ENCODE results near the gene SNTG2.

SNTG2 gene

DNA sequence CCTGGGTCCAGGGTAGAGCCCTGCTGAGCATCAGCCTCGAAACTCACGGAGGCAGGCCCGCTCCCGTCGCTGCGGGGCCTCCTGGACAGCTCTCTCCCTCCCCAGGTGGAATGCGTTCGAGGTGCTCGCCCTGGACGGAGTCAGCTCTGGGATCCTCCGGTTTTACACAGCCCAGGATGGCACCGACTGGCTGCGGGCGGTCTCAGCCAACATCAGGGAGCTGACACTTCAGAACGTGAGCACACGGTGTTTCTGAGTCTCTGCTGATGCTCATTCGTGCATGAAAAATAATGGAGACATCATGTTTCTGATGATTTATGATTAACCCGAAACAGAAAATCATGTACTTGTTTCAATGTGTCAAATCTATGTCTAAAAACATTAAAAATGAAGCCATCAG lies 287.1 kb downstream of the SNTG2 start:
- no peak for DNase-seq (ENCODE audit: low spot score)

DNA sequence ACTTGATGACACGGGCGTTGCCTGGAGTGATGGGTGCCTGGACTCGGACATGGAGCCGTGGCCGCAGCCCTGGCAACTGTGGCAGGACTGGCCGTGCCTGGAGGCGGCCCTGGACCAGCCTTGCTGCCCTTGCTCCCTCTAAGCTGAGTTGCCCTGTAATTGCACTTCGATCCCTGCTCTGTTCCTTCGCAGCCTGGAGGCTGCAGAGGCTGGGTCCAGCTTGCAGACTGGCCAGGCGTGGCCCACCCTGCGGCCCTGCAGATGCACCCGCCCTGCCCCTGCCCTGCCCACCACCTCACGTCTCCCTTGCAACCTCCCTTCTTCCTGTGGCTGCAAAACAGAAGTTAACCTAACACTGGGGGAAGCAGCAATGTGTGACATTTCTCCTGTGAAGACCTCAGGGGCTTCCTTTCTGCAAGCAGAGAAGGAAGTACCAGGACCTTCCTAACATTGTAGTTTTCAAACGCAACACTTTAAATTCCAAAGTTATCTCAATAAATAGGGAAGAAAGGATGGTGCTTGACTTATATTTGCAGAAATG lies 288.0 kb downstream of the SNTG2 start:
- DNase-seq (ENCODE audit: low spot score), result no peak

DNA sequence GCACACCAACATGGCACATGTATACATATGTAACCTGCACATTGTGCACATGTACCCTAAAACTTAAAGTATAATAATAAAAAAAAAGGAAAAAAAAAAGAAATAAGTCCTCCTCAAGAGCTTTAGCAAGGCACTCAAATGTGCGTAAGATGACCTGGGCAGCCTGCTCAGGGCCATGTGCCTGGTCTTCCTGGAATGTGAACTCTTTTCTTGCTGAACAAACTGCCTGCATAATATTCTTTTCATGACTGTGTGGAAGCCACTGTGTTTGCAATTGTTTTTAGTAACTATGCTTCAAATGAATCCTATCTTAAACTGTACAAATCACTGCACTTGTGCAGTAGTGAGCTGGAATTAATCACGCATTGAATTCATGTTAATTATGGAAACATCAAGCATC lies 294.5 kb downstream of the SNTG2 start:
- DNase-seq (ENCODE audit: low spot score), result no peak

DNA sequence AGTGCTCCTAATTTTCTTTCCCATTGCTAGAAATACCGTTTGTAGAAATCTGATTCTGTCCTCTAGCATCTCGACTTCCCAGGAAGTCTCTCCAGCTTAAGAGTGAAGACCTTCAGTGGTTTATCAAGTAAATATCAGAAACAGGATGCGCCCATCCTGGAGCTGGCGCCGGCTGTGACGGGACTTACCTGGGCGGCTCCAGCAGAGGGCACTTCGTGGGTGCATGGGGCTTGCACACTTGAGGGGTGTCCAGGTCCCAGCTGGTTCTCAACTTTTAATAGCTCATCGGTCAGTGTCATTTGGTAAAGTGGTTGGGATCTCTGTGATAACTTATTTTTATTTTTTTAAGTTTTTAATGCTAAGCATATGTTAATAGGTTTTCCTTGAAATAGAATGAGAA lies 295.6 kb downstream of the SNTG2 start:
- DNase-seq (ENCODE audit: low spot score), result no peak

DNA sequence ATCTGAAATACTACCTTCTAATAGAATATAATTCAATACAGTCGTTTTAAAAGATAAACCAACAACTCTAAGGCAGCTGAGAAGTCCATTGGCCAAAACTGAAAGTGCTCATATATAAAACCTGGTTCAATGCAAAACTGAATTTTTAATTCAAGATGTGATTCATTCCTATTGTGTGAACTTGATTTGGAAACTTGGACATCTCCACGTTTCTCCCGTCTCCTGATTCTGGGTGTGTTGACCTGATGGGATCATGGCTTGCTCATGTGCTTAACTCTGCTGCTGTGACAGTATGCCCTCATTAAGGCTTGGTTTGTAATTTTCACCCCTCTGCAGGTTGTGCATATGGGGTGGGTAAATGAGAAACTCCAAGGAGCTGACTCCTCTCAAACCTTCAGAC lies 296.3 kb downstream of the SNTG2 start:
- DNase-seq (ENCODE audit: low spot score), result no peak

DNA sequence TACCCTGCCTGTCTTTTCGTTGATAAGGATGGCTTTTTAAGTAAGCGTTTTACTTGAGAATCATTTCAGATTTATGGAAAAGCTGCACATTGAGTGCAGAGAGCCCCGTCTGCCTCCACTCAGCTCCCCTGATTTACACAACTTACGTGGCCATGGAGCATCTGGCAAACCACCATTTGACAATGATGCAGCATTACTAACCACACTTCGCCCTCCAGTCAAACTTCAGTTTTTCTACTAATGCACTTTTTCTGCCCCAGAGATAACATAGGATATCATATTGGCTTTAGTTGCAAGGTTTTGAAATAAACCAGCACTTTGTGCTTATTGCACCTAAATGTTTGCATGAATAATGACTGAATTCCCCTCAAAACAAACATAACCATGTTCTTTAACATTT lies 297.5 kb downstream of the SNTG2 start:
- DNase-seq (ENCODE audit: low spot score), result no peak

DNA sequence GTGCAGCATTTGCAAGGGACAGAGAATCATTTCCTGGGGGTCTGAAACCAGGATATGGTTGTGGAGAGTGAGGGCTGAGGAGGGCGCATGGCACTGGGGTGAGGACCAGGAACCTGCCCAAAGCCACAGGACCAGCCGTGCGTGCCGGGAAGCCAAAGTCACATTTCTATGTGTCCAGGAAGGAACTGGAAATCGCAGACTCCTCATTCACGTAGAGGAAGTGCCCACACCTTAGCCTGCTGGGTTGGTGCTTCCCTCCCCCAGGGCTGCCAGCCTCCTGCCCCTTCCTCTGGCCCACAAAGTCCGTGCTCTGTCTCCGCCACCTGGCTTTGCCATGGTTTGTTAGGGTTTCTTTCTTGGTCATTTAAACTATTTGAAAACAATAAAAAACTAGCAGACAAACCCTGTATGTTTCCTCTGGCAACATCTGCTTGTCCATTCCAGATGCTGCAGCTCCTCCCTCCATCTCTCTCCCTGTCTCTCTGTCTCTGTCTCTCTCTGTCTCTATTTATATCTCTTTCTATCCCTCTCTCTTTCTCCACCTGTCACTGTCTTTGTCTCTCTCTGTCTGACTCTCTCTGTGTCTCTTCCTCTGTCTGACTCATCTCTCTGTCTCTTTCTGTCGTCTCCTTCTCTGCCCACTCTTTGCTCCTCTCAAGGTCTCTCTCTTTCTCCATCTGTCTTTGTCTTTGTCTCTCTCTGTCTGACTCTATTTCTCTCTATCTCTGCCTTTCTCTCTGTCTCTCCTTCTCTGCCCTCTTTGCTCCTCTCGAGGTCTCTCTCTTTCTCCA lies 299.4 kb downstream of the SNTG2 start:
- DNase-seq (ENCODE audit: low spot score), result no peak

DNA sequence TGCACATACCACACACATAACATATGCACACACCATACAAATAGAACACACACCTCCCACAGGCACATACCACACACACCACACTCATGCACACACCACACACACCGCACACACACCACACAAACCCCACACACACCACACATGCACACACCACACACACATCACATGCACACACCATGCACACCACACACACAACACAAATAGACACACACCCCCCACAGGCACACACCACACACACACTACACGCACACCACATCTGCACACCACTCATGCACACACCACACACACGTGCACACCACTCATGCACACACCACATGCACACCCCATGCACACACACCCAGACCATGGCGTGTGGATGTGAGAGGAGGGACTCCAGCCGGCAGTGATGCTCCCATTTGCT lies 300.9 kb downstream of the SNTG2 start:
- DNase-seq (ENCODE audit: low spot score), result no peak

DNA sequence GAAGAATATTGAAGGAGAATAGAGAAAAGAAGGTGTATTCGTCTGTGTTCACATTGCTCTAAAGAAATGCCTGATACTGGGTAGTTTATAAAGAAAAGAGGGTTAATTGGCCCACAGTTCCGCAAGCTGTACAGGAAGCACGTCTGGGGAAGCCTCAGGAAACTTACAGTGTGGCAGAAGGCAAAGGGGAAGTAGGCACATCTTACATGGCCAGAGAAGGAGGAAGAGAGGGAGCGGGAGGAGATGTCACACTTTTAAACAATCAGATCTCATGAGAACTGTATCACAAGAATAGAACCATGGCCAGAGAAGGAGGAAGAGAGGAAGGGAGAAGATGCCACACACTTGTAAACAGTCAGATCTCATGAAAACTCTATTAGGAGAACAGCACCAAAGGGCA lies 303.0 kb downstream of the SNTG2 start:
- no peak for DNase-seq (ENCODE audit: low spot score)

DNA sequence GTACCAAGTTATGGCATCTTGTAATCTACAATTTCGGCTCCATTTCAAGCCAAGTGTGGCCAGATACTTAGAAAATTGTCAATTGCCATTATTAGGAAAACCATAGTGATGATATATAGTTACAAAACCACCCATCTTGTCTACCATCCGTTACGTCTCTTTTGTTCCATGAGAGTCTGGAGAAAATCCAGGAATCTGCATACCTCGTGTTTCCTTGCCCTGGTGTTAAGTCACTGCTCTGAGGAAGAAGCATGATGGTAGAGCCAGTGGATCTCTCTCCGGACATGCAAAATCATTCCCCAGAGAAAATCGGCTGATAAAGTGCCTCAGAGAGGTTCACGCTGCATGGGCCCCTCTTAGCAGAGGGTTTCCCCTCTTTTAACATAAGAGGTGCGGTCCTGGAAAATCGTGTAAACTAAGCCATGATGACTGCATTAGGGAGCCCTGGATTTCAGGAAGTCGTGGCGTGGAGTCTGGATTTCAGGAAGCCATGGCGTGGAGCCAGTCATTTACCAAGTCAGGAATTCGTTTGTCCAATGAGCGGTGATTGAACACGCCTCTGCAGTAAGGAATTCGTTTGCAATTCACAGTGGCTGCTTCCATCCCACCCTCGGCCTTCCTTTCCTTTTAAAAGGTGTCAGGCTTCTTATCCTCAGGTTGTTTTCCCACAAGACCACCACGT lies 304.2 kb downstream of the SNTG2 start:
- no peak for DNase-seq (ENCODE audit: low spot score)

DNA sequence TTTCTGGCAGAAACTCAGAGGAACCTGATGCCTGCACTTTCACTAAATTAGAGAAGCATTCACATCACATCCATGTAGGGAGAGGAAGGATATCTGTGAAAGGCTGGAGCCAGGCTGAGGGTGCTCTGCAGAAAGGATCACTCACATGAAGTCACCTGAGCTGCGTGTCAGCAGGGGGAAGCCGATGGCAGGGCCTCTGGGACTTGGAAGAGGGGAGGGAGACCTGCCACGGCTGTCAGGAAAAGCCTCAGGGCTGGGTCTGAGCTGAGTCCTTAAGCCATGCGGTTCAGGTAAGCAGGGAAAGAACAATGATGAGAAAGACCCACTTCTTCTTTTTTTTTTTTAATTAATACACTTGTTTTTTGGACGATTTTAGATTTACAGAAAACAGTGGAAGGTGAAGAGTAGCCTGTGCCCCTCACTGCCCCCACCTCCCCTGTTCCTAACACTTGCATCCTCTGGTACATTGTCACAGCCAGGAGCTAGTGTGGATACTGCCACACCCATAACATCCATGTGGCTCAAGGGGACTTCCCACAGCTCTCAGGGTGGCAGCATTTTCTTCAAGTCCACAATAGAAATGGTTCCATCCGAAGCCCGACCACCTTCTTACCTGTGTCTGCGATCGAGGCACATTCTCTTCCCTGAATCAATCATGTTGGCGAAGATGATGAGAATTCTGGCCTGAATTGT lies 306.1 kb downstream of the SNTG2 start:
- DNase-seq (ENCODE audit: low spot score), result no peak

DNA sequence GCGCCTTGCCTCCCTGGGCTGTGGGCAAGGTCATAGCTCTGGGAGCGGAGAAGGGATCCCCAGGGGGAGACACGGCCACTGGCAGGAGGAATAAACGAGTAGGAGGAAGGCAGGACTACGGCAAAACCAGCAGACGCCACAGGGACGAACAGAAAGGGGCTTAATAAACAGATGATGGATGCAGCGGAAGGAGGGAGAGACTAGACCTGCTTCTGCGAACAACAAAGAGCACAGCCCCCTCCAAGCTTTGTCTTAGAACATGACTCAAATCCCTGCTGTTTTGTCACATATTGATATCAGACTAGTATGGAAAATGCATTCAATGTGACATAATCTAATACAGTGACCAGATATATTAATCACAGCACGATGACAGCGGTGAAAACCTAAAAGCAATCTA lies 306.7 kb downstream of the SNTG2 start:
- no peak for DNase-seq (ENCODE audit: low spot score)

DNA sequence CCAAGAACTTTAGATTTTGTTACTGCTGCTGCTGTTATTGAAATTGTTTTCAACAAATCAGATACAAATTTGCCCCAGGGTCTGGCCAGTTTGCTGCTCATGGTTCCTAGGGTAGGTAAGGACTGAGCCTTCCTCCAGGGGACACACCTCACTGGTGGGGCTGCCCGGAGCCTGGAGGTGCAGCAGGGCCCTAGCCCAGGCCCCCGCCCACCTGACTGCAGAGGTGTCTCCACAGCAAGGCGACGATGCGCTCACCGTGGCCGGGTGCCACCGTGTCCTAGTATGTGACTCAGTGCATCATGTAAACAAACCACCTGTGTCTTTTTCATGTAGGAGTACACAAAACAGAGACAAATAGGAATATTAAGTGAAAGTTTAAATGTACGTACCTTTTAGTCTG lies 309.1 kb downstream of the SNTG2 start:
- no peak for DNase-seq (ENCODE audit: low spot score)

DNA sequence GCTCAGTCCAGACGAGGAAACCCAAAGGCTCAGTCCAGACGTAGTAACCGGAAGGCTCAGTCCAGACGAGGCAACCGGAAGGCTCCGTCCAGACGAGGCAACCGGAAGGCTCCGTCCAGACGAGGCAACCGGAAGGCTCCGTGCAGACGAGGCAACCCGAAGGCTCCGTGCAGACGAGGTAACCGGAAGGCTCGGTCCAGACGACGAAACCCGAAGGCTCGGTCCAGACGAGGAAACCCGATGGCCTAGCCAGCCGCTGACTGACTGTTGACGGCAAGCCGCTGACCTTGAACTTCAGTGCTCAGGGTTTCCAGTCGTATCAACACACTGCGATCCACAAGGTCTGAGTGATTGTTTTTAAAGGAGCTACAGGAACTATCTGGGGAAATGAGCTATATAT lies 312.0 kb downstream of the SNTG2 start:
- DNase-seq (ENCODE audit: low spot score), result no peak

DNA sequence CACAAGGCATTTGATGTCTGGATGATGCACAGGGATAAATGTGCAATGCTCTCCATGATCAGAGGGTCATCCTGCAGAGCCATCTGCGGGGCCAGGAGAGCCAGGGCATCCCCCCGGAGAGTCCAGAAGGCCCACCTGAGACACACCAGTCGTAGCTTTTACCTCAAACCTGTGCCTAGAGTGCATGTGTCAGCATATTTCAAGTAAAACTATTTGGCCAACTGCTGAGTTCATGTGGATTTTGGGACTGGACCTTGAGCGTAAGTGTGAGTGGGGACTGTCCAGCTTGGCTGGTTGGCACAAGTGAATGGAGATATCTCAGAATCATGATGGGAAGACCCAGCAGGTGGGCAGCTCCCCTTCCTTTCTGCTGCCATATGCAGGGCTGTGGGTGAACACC lies 314.8 kb downstream of the SNTG2 start:
- no peak for DNase-seq (ENCODE audit: low spot score)

DNA sequence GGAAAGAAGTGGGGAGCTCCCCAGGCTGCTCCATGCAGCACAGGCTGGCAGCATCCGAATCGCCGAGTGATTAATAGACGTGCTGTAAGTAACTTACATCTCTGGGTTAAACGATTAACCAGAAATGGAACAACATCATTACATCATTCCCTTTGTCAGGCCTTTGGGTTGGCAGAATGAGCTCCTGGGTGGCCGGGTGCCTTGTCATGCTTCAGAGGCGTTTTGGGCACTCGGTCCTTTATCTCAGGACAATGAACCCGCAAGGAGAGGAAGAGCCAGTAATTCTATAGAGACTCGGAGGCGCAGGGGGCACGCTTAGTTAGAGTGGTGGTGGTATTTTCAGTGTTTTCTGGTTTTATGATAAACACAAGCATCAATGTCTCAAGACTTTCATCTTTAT lies 315.7 kb downstream of the SNTG2 start:
- no peak for DNase-seq (ENCODE audit: low spot score)

DNA sequence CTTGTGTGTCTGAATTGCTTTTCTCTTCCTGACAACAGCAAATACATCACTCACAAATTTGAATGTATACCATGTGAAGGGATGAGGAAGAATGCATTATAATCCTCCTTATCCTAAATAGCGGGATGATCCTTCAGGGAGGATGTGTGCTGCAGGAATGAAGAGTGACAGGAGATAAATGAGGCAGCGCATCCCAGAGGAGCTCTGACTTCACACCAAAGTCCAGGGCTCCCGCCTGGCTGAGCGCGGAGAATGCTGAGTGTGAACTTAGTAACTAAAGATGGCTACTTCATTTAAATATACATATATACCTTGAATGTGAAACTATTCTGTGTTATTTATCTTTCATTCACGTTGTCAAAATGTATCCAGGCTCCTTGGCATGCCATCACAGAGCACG lies 317.4 kb downstream of the SNTG2 start:
- no peak for DNase-seq (ENCODE audit: low spot score)

DNA sequence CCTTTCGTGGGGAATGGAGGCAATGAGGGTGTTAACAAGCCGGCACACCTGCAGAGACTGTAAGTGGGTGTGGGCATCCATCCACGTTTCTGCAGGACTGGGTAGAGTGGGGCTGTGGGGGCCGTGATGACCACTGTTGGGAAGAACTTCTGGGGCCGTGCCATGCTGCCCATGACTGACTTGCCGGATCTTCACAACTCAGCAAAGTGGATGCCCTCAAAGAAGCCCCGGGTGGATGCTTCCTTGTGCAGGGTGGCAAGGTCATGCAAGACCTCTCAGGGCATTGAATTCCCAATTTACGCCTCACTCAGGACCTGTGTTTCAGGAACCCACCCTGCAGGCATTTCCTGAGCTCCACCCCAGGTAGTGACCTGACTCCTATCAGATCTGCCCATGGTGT lies 319.2 kb downstream of the SNTG2 start:
- no peak for DNase-seq (ENCODE audit: low spot score)

DNA sequence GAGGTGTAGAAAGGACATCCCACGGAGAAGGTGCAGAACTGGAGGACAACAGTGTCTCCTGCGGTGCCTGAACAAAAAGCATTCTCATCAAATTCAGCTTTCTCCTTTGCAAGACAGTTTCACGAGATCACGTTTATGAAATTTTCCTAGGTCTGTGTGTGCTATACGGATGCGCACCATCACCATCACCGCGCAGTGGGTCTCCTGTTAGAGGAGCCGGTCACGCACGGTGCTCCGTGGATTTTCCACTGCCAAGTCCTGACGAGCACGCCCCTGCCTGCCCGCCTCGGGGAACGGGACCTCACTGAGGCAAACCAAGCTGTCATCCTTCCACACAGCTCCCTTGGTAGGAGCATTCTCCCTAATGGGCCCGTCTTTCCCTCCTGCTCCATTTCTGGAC lies 322.2 kb downstream of the SNTG2 start:
- no peak for DNase-seq (ENCODE audit: low spot score)

DNA sequence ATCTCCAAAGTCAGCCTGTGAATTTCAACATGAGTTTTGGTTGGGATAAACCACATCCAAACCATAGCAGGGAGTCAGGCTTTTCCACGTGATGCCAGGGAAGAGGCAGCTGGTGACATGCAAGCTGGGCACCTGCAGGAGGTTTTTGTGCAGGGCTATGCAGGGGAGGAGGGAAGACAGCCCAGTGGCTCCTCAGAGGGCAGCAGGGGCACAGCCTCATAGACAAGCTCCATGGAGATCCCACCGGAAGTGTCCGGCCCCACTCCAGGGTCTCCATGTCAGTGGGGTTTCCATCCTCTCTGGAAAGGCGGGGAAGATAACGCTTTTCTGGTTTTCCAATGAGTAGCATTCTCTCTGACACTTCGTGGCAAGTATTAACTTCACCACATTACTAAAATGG lies 327.0 kb downstream of the SNTG2 start:
- no peak for DNase-seq (ENCODE audit: low spot score)

DNA sequence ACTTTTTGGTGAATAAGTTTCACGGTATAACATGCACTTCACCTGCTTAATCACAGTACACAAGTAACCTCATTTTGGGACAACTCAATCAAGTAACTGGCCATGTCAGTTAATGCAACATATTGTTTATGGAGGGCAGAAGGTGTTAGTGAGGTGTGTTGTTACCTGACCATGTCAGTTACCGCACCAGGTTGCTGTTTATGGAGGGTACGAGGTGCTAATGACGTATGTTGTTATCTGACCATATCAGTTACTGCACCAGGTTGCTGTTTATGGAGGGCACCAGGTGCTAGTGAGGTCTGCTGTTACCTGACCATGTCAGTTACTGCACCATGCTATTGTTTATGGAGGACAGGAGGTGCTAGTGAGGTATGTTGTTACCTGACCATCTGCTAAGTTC lies 327.5 kb downstream of the SNTG2 start:
- DNase-seq (ENCODE audit: low spot score), result no peak

DNA sequence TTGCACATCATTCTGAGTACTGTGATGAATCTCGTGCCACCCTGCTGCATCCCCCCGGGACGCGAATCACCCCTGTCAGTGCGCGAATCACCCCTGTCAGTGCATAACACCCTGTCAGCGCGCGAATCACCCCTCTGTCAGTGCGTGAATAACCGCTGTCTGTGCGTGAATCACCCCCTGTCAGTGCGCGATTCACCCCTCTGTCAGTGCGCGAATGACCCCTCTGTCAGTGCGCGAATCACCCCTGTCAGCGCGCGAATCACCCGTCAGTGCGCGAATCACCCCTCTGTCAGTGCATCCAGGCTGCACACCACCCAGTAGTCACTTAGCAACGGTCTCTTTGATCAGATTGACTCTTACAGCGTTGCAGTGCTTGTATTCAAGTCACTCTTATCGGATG lies 328.2 kb downstream of the SNTG2 start:
- DNase-seq (ENCODE audit: low spot score), result no peak

DNA sequence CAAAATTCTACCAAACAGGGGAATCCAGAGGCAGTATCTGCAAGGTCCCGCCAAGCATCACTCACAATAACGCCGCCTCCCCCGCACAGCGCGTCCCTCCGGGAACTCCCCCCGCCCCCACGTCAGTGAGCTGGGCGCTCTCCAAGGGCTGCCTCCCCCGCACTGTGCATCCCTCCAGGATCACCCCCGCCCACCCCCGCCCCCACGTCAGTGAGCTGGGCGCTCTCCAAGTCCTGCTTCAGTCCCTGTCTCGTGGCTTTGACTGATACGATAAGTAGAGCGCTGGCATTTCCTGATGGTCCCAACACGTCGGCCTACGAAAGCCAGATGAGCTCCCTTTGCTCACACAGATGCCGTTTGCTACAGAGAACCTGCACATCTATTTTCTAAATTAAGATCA lies 331.9 kb downstream of the SNTG2 start:
- DNase-seq (ENCODE audit: low spot score), result no peak
